SU-DHL-6 (cell line): ENCODE data around the gene GJD4.

ENCODE experiments used
- H2AFZ ChIP-seq: fragments of 200-600 bp; sonication (generic); 2 replicates; pipeline ENCODE4 v1.6.1; 2014; ENCODE audit warnings: low read depth, mild to moderate bottlenecking, moderate library complexity, mixed read lengths, antibody characterized with exemption, low read length; ENCODE audit not compliant: severe bottlenecking
- H3F3A ChIP-seq: fragments of 200-600 bp; shearing (Covaris generic); 2 replicates; pipeline ENCODE4 v1.6.0; 2016; ENCODE audit warnings: antibody characterized with exemption, mild to moderate bottlenecking; ENCODE audit not compliant: insufficient read depth
- H3K27ac ChIP-seq: fragments of 200-600 bp; sonication (generic); 2 replicates; pipeline ENCODE4 v1.5.1; 2016; ENCODE audit warnings: low read depth, mild to moderate bottlenecking, low read length, moderate library complexity, mixed read lengths
- H3K27me3 ChIP-seq: fragments of 200-600 bp; sonication (generic), shearing (Covaris generic); 2 replicates; pipeline ENCODE4 v1.6.0; 2014; ENCODE audit warnings: mild to moderate bottlenecking, low read length
- H3K36me3 ChIP-seq: fragments of 200-600 bp; sonication (generic); 2 replicates; pipeline ENCODE4 v1.6.1; 2014; ENCODE audit warnings: mild to moderate bottlenecking, low read length, mixed read lengths
- H3K4me2 ChIP-seq: fragments of 300-600, 200-600 bp; shearing (Covaris generic), sonication (generic); 2 replicates; pipeline ENCODE4 v1.6.0; 2014; ENCODE audit warnings: low read length, low read depth, mild to moderate bottlenecking; ENCODE audit not compliant: poor library complexity, severe bottlenecking
- H3K4me3 ChIP-seq: fragments of 200-600 bp; sonication (generic); 2 replicates; pipeline ENCODE4 v1.5.1; 2014; ENCODE audit warnings: antibody characterized with exemption, low read length, mild to moderate bottlenecking, mixed read lengths; ENCODE audit not compliant: insufficient read depth, poor library complexity, severe bottlenecking
- H3K79me2 ChIP-seq: fragments of 200-600 bp; sonication (generic); 2 replicates; pipeline ENCODE4 v1.6.1; 2014; ENCODE audit warnings: mild to moderate bottlenecking, low read length, moderate library complexity; ENCODE audit not compliant: insufficient read depth
- H3K9ac ChIP-seq: fragments of 200-600 bp; sonication (generic); 2 replicates; pipeline ENCODE4 v1.7.0; 2014; ENCODE audit warnings: mild to moderate bottlenecking, low read length
- H3K9me2 ChIP-seq: fragments of 200-600 bp; sonication (generic); replicated peaks from 2 replicates; pipeline ENCODE4 v1.6.1; 2014; ENCODE audit warnings: low read length; ENCODE audit not compliant: insufficient read depth
- H3K9me3 ChIP-seq: fragments of 200-600 bp; sonication (generic); 2 replicates; pipeline ENCODE4 v1.6.1; 2014; ENCODE audit warnings: low read length, mixed read lengths; ENCODE audit not compliant: insufficient read depth
- H4K20me1 ChIP-seq: fragments of 200-600 bp; sonication (generic); 2 replicates; pipeline ENCODE4 v1.6.1; 2014; ENCODE audit warnings: low read depth, mild to moderate bottlenecking, antibody characterized with exemption, low read length, moderate library complexity, mixed read lengths
- EZH2phosphoT487 ChIP-seq: fragments of 200-600 bp; sonication (generic), shearing (Covaris generic); conservative IDR thresholded peaks from 2 replicates; pipeline ENCODE4 v1.6.1; 2018; ENCODE audit warnings: mild to moderate bottlenecking, antibody characterized with exemption, low read length, moderate library complexity, mixed read lengths
- TF ChIP-seq, protein P1 (sequence below): fragments of 200-600 bp; sonication (generic); IDR thresholded peaks from one replicate; pipeline ENCODE4 v1.5.1; 2017; ENCODE audit warnings: antibody characterized with exemption, mild to moderate bottlenecking, low read length, moderate library complexity; ENCODE audit not compliant: insufficient read depth, poor library complexity, severe bottlenecking

Gene GJD4

DNA sequence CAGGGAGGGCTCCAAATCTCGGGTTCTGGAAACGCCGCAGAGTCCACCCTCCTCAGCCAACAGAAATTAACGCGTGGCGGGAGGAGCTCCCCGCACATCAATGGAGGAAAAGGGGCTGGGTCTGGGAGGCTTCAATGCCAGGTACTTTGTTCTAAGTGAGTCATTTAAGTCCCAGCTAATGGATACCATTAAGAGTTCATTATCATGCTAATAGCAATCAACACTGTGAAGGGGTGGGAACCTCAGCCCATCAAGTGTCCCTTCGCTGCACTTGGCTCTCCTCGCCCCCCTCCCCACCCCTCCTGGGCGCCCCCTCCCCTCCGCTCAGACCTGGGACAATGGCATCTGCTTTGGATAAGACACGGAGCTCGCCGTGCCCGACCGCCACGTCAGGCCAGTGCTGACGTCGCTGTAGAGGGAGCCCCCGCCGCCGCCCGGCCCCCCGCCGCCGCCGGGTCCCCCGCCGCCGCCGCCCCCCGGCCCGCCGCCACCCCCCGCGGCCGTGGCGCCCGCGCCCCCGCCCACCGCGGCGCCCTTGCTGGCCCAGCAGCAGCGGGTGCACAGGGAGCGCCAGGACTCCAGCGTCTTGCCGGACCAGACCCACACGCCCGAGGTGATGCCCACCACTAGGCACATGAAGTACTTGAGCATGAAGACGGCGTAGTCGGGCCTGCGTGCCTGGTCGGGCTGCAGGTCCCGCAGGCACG is 34.0 kb downstream of the GJD4 start:
- no peak overlapping the region for H3K4me2 ChIP-seq
- H2AFZ ChIP-seq = no peak overlapping the region
- no peaks in the 10 kb centered on the region for H3K27me3 ChIP-seq
- no peaks in the 10 kb centered on the region for H3K36me3 ChIP-seq
- H3K9me2 ChIP-seq = no peaks in the 10 kb centered on the region
- H3K27ac ChIP-seq = no peak overlapping the region
- TF ChIP-seq, protein P1, sequence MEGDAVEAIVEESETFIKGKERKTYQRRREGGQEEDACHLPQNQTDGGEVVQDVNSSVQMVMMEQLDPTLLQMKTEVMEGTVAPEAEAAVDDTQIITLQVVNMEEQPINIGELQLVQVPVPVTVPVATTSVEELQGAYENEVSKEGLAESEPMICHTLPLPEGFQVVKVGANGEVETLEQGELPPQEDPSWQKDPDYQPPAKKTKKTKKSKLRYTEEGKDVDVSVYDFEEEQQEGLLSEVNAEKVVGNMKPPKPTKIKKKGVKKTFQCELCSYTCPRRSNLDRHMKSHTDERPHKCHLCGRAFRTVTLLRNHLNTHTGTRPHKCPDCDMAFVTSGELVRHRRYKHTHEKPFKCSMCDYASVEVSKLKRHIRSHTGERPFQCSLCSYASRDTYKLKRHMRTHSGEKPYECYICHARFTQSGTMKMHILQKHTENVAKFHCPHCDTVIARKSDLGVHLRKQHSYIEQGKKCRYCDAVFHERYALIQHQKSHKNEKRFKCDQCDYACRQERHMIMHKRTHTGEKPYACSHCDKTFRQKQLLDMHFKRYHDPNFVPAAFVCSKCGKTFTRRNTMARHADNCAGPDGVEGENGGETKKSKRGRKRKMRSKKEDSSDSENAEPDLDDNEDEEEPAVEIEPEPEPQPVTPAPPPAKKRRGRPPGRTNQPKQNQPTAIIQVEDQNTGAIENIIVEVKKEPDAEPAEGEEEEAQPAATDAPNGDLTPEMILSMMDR = no peak
- no peak for TF ChIP-seq EZH2phosphoT487
- no peak overlapping the region for H3K4me3 ChIP-seq
- no peaks in the 10 kb centered on the region for H3F3A ChIP-seq
- no peak overlapping the region for H3K9ac ChIP-seq
- no peaks in the 10 kb centered on the region for H3K79me2 ChIP-seq
- H4K20me1 ChIP-seq = no peaks in the 10 kb centered on the region
- H3K9me3 ChIP-seq = no peaks in the 10 kb centered on the region

DNA sequence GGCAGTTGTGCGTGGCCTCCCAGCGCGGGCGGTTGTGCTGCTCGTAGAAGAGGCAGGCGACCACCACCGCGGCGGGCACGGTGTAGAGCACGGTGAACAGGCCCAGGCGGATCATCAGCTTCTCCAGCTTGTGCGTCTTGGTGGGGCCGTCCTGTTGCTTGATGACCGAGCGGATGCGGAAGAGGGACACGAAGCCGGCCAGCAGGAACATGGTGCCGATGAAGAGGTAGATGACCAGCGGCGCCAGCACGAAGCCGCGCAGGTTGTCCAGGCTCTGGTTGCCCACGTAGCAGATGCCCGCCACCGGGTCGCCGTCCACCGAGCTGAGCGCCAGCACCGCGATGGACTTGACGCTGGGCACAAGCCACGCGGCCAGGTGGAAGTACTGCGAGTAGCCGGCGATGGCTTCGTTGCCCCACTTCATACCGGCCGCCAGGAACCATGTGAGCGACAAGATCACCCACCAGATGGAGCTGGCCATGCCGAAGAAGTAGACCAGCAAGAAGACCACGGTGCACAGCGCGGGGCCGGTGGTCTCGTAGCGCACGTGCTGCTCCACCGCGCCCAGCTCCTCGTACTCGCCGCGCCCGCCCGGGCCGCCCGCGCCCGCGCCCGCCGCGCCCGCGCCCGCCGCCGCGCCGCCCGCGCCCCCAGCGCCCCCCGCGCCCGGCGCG is 34.7 kb downstream of the GJD4 start:
- Histone ChIP-seq H3K27me3 (no peaks in the 10 kb centered on the region), H3K4me3 (no peak overlapping the region), H3K36me3 (no peaks in the 10 kb centered on the region), H3K9me3 (no peaks in the 10 kb centered on the region), H3K79me2 (no peaks in the 10 kb centered on the region), H3F3A (no peaks in the 10 kb centered on the region), H3K27ac (no peak overlapping the region), H2AFZ (no peak overlapping the region), H3K9me2 (no peaks in the 10 kb centered on the region), H3K4me2 (no peak overlapping the region), H4K20me1 (no peaks in the 10 kb centered on the region), H3K9ac (no peak overlapping the region)
- no peak for TF ChIP-seq EZH2phosphoT487
- TF ChIP-seq, protein P1 = no peak

DNA sequence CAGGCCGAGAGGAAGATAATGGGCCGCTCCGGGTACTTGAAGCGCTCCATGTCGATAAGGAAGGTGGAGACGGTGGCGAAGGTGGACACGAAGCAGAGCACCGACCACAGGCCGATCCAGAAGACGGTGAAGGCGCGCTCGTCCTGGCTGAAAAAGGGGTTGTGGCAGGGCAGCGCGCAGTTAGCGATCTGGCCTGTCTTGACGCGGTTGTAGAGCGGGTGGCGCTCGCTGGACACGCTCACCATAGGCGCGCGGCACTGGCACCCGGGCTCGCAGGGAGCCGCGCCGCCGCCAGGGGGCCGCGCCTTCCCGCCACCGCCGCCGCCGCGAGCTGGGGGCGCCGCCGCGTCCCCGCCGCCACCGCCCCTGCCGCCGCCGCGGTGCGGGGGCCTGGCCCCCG is 35.3 kb downstream of the GJD4 start:
- no peak overlapping the region for H3K27ac ChIP-seq
- no peak overlapping the region for H3K4me3 ChIP-seq
- no peaks in the 10 kb centered on the region for H3F3A ChIP-seq
- no peak for TF ChIP-seq EZH2phosphoT487
- TF ChIP-seq, protein P1 = no peak
- H2AFZ ChIP-seq = no peak overlapping the region
- no peaks in the 10 kb centered on the region for H3K27me3 ChIP-seq
- H4K20me1 ChIP-seq = no peaks in the 10 kb centered on the region
- H3K36me3 ChIP-seq = no peaks in the 10 kb centered on the region
- H3K4me2 ChIP-seq = no peak overlapping the region
- H3K9ac ChIP-seq = no peak overlapping the region
- no peaks in the 10 kb centered on the region for H3K9me2 ChIP-seq
- H3K79me2 ChIP-seq = no peaks in the 10 kb centered on the region
- no peaks in the 10 kb centered on the region for H3K9me3 ChIP-seq
